Middle frontal gyrus (tissue), 1 donor: ENCODE measurements around the gene CPM.

Source experiments
- DNase-seq: peaks from one replicate; pipeline ENCODE4 v3.0.0-alpha.2; 2015; ENCODE audit warnings: low spot score; ENCODE audit errors: extremely low spot score

Gene CPM

GRCh38 chr12:68905733-68906132 is 27.2 kb downstream of the CPM start:
- DNase-seq, result no peak

GRCh38 chr12:68904351-68904962 is 28.5 kb downstream of the CPM start:
- no peak for DNase-seq

GRCh38 chr12:68903511-68903910 is 29.5 kb downstream of the CPM start:
- DNase-seq, result no peak

- no peak for DNase-seq
Measured at GRCh38 chr12:68901551-68901950, 31.4 kb downstream of the CPM start.

- DNase-seq, result no peak
Measured at GRCh38 chr12:68901145-68901544, 31.8 kb downstream of the CPM start.

GRCh38 chr12:68900241-68900640 is 32.7 kb downstream of the CPM start:
- DNase-seq, result no peak

GRCh38 chr12:68899251-68899771 is 33.7 kb downstream of the CPM start:
- DNase-seq, result no peak

- no peak for DNase-seq
Measured at GRCh38 chr12:68896881-68897540, 36.0 kb downstream of the CPM start.

GRCh38 chr12:68894276-68894855 is 38.6 kb downstream of the CPM start:
- no peak for DNase-seq

- DNase-seq, result no peak
Measured at GRCh38 chr12:68893741-68894140, 39.2 kb downstream of the CPM start.

- no peak for DNase-seq
Measured at GRCh38 chr12:68893201-68893600, 39.8 kb downstream of the CPM start.

- DNase-seq, result no peak
Measured at GRCh38 chr12:68891141-68891540, 41.8 kb downstream of the CPM start.

- no peak for DNase-seq
Measured at GRCh38 chr12:68890701-68891113, 42.3 kb downstream of the CPM start.

- DNase-seq, result no peak
Measured at GRCh38 chr12:68888243-68888642, 44.7 kb downstream of the CPM start.

- no peak for DNase-seq
Measured at GRCh38 chr12:68887641-68888040, 45.3 kb downstream of the CPM start.

- DNase-seq, result no peak
Measured at GRCh38 chr12:68886636-68887572, 46.1 kb downstream of the CPM start.

- DNase-seq, result no peak
Measured at GRCh38 chr12:68885381-68885780, 47.6 kb downstream of the CPM start.

- DNase-seq, result no peak
Measured at GRCh38 chr12:68884251-68884650, 48.7 kb downstream of the CPM start.

- DNase-seq, result no peak
Measured at GRCh38 chr12:68883151-68883550, 49.8 kb downstream of the CPM start.

- no peak for DNase-seq
Measured at GRCh38 chr12:68882251-68882964, 50.6 kb downstream of the CPM start.
